OCI-LY7 (cell line): ENCODE data around the gene PALD1.

Source experiments
- CTCF ChIP-seq: fragments of 200-600 bp; sonication (generic); conservative IDR thresholded peaks from 2 replicates; pipeline ENCODE4 v1.5.1; 2014; ENCODE audit warnings: mild to moderate bottlenecking, antibody characterized with exemption, low read length, moderate library complexity, mixed read lengths
- EZH2phosphoT487 ChIP-seq: fragments of 200-600 bp; sonication (generic); IDR thresholded peaks from 2 replicates; pipeline ENCODE4 v1.6.1; 2018; ENCODE audit warnings: low read depth, borderline replicate concordance, mild to moderate bottlenecking, mixed run types, antibody characterized with exemption, low read length, moderate library complexity, mixed read lengths

GRCh38 chr10:70444744-70445143 is 33.8 kb upstream of the PALD1 start:
- TF ChIP-seq CTCF (no peak), EZH2phosphoT487 (no peak)
